CD14-positive monocyte (primary cell): Measurements from ENCODE around the gene CACNA1G. TPM values are rescaled to one million over a fixed set of nuclear protein-coding genes. Genes with fewer than 3 reads are reported as not detected.
A peak's percentile ranks its signal among the peaks of the same experiment; 100 is the strongest.

Source experiments
- DNase-seq, 3 donors: peaks; one replicate each; pipeline ENCODE4 v3.0.0-alpha.2; 2011 to 2022
- H2AFZ ChIP-seq: 2 replicates; pipeline ENCODE4 v1.6.0; 2012; ENCODE audit warnings: mild to moderate bottlenecking, low read depth, low read length, inconsistent platforms; ENCODE audit not compliant: insufficient read depth, poor library complexity, severe bottlenecking
- H3K27ac ChIP-seq, 2 donors: 1 replicate in 1 of 2; 2 replicates in 1 of 2; pipeline ENCODE4 v1.5.1; 2012 to 2013; ENCODE audit warnings: low read length in 2 of 2, control low read depth in 1 of 2, inconsistent platforms in 1 of 2, low read depth in 1 of 2, mild to moderate bottlenecking in 1 of 2
- H3K27me3 ChIP-seq, 2 donors: one replicate each; pipeline versions ENCODE4 v1.6.0 to v1.6.1; 2011 to 2013; ENCODE audit warnings: low read length in 2 of 2; ENCODE audit not compliant: control insufficient read depth in 2 of 2, insufficient read depth in 2 of 2
- H3K36me3 ChIP-seq, 2 donors: replicated peaks in 1 of 2; 1 replicate in 1 of 2; 2 replicates in 1 of 2; pipeline versions ENCODE4 v1.5.1 to v1.6.1; 2012 to 2013; ENCODE audit warnings: low read length in 2 of 2, control low read depth in 1 of 2, inconsistent platforms in 1 of 2, mild to moderate bottlenecking in 1 of 2; ENCODE audit not compliant: insufficient read depth in 2 of 2, control insufficient read depth in 1 of 2
- H3K4me1 ChIP-seq, 2 donors: 1 replicate in 1 of 2; 2 replicates in 1 of 2; pipeline versions ENCODE4 v1.5.1 to v1.6.1; 2012 to 2013; ENCODE audit warnings: low read length in 2 of 2, control low read depth in 1 of 2, inconsistent platforms in 1 of 2, mild to moderate bottlenecking in 1 of 2, moderate library complexity in 1 of 2; ENCODE audit not compliant: insufficient read depth in 2 of 2, control insufficient read depth in 1 of 2
- H3K4me2 ChIP-seq: replicated peaks from 2 replicates; pipeline ENCODE3; 2012; ENCODE audit warnings: low read length, moderate library complexity, mild to moderate bottlenecking; ENCODE audit not compliant: poor library complexity, severe bottlenecking; ENCODE audit errors: extremely low read depth
- H3K4me3 ChIP-seq, 3 experiments: fragments of 200-600 bp in 1 of 3; sonication (generic) in 1 of 3; replicated peaks in 1 of 3; 1 replicate in 2 of 3; 2 replicates in 1 of 3; pipeline ENCODE4 v1.5.1; 2011 to 2013; ENCODE audit warnings: low read length in 3 of 3, mild to moderate bottlenecking in 3 of 3, control low read depth in 2 of 3, low read depth in 2 of 3, inconsistent platforms in 1 of 3, moderate library complexity in 1 of 3
- H3K79me2 ChIP-seq: 2 replicates; pipeline ENCODE4 v1.6.0; 2012; ENCODE audit warnings: mild to moderate bottlenecking, control low read depth, inconsistent platforms, low read length, moderate library complexity; ENCODE audit not compliant: insufficient read depth
- H3K9ac ChIP-seq: 2 replicates; pipeline ENCODE4 v1.6.0; 2017; ENCODE audit warnings: low read length, mild to moderate bottlenecking; ENCODE audit not compliant: insufficient read depth, poor library complexity, severe bottlenecking
- H3K9me3 ChIP-seq, 2 donors: replicated peaks in 1 of 2; 1 replicate in 1 of 2; 2 replicates in 1 of 2; pipeline versions ENCODE4 v1.5.1 to v1.6.1; 2012 to 2013; ENCODE audit warnings: low read length in 2 of 2, control low read depth in 1 of 2; ENCODE audit not compliant: control insufficient read depth in 1 of 2, insufficient read depth in 1 of 2
- H4K20me1 ChIP-seq: 2 replicates; pipeline ENCODE4 v1.6.0; 2012; ENCODE audit warnings: mild to moderate bottlenecking, low read length, control low read depth, moderate library complexity; ENCODE audit not compliant: insufficient read depth
- H3K27ac Mint-ChIP-seq, 7 donors: one replicate each; pipeline ENCODE4 v1.8.0; 2020; ENCODE audit warnings: mild to moderate bottlenecking in 7 of 7, mixed read lengths in 7 of 7, moderate library complexity in 6 of 7, inconsistent platforms in 2 of 7
- H3K27me3 Mint-ChIP-seq, 3 donors: one replicate each; pipeline ENCODE4 v1.8.0; 2021 to 2022; ENCODE audit warnings: low read depth in 3 of 3, mild to moderate bottlenecking in 3 of 3, mixed read lengths in 3 of 3, moderate library complexity in 3 of 3, inconsistent platforms in 1 of 3
- H3K36me3 Mint-ChIP-seq, 2 donors: one replicate each; pipeline ENCODE4 v1.8.0; 2020; ENCODE audit warnings: mixed read lengths in 2 of 2, inconsistent platforms in 1 of 2, mild to moderate bottlenecking in 1 of 2
- H3K4me1 Mint-ChIP-seq: one replicate; pipeline ENCODE4 v1.8.0; 2020; ENCODE audit warnings: mild to moderate bottlenecking, mixed read lengths
- H3K4me3 Mint-ChIP-seq, 2 donors: one replicate each; pipeline ENCODE4 v1.8.0; 2020; ENCODE audit warnings: mild to moderate bottlenecking in 2 of 2, mixed read lengths in 2 of 2, moderate library complexity in 1 of 2
- H3K9me3 Mint-ChIP-seq, 7 donors: one replicate each; pipeline ENCODE4 v1.8.0; 2020 to 2022; ENCODE audit warnings: mixed read lengths in 7 of 7, mild to moderate bottlenecking in 6 of 7, moderate library complexity in 6 of 7, inconsistent platforms in 2 of 7
- WGBS: methylation state at CpG from one replicate; pipeline ENCODE4 v1.1.5; 2013; ENCODE audit warnings: missing lambda C conversion rate; ENCODE audit not compliant: insufficient coverage; 5-methylcytosine and 5-hydroxymethylcytosine counted together
- intact Hi-C, 2 donors: fragments of 100-400 bp; cut with micrococcal nuclease; formaldehyde crosslinking; loops; one replicate each; pipeline versions ENCODE4 v1.15.0 to v1.15.1; 2023
- polyA plus RNA-seq, 3 donors: library from polyadenylated mRNA; depleted of rRNA in 1 of 3; unstranded in 2 of 3; stranded (reverse) in 1 of 3; fragments of 300-500 nt in 2 of 3; fragments of >200 nt in 1 of 3; fragmentation: Illumina TruSeq in 2 of 3; gene quantifications; 1 replicate in 2 of 3; 2 replicates in 1 of 3; pipeline ENCODE4 v1.2.3, GENCODE V29; 2012 to 2021
- TF ChIP-seq, protein P1 (sequence below): fragments of 200-600 bp; IDR thresholded peaks from one replicate; pipeline ENCODE4 v1.8.0; 2022; ENCODE audit warnings: antibody characterized with exemption, mild to moderate bottlenecking

The CACNA1G gene
- polyA plus RNA-seq, 3 donors: 0.03 TPM; not detected in 2

- Histone ChIP-seq H4K20me1 (no peaks in the 10 kb centered on the region), H2AFZ (peak overlapping the region; percentile 46), H3K4me3 (no peak overlapping the region), H3K4me2 (peak overlapping the region; percentile 24), H3K9ac (no peak overlapping the region), H3K36me3 (no peaks in the 10 kb centered on the region), H3K79me2 (no peaks in the 10 kb centered on the region), H3K27ac (no peak overlapping the region), H3K9me3 (no peaks in the 10 kb centered on the region), H3K27me3 (no peaks in the 10 kb centered on the region), H3K4me1 (peaks cover 11 to 14% of the 10 kb centered on the region in 2 donors)
- Mint-ChIP-seq H3K27ac (peak overlapping the region in 2 of 7 donors; percentile 45 to 80), H3K27me3 (peaks cover 3 to 12% (median 10%) of the 10 kb centered on the region in 3 donors), H3K36me3 (no peaks in the 10 kb centered on the region), H3K9me3 (no peaks in the 10 kb centered on the region), H3K4me1 (peaks cover 11% of the 10 kb centered on the region), H3K4me3 (peak overlapping the region in 1 of 2 donors; percentile 67)
- DNase-seq: peak; percentile 19 to 39 (median 35)
- WGBS: 60% methylated on average over 1 of the region's 11 CpGs
- TF ChIP-seq, protein P1, sequence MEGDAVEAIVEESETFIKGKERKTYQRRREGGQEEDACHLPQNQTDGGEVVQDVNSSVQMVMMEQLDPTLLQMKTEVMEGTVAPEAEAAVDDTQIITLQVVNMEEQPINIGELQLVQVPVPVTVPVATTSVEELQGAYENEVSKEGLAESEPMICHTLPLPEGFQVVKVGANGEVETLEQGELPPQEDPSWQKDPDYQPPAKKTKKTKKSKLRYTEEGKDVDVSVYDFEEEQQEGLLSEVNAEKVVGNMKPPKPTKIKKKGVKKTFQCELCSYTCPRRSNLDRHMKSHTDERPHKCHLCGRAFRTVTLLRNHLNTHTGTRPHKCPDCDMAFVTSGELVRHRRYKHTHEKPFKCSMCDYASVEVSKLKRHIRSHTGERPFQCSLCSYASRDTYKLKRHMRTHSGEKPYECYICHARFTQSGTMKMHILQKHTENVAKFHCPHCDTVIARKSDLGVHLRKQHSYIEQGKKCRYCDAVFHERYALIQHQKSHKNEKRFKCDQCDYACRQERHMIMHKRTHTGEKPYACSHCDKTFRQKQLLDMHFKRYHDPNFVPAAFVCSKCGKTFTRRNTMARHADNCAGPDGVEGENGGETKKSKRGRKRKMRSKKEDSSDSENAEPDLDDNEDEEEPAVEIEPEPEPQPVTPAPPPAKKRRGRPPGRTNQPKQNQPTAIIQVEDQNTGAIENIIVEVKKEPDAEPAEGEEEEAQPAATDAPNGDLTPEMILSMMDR: no peak
- intact Hi-C loops: no loop called here
Observed at GRCh38 chr17:50594128-50594823, 33.8 kb downstream of the CACNA1G start.

DNA sequence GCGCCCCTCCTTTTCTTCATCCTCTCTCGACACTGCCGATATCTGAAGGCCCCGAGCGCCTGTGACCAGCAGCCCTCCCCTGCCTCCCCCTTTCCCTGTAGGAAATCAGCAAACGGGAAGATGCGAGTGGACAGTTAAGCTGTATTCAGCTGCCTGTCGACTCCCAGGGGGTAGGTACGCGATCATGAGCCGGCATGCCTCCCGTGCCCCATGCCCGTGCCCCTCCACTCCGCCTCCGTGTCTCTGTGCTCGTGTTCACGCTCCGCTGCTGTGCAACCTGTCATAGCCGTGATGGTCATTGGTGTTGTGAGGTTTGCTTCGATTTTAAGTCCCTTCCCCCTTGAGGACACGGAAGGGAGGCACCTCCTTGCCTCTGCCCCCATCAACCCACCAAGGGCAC, 34.4 kb downstream of the CACNA1G start:
- TF ChIP-seq, protein P1: no peak
- Histone ChIP-seq H3K36me3 (no peaks in the 10 kb centered on the region), H3K27me3 (no peaks in the 10 kb centered on the region), H3K4me2 (peak overlapping the region; percentile 24), H3K4me3 (no peak overlapping the region), H3K9me3 (no peaks in the 10 kb centered on the region), H3K4me1 (peaks cover 11 to 14% of the 10 kb centered on the region in 2 donors), H3K79me2 (no peaks in the 10 kb centered on the region), H3K9ac (no peak overlapping the region), H4K20me1 (no peaks in the 10 kb centered on the region), H2AFZ (peak overlapping the region; percentile 46), H3K27ac (no peak overlapping the region)
- H3K9me3 Mint-ChIP-seq: no peaks in the 10 kb centered on the region
- peaks cover 3 to 12% (median 11%) of the 10 kb centered on the region in 3 donors for H3K27me3 Mint-ChIP-seq
- H3K4me3 Mint-ChIP-seq: peak overlapping the region in 1 of 2 donors; percentile 67
- WGBS: 61% methylated on average over 14 of the region's 21 CpGs
- H3K4me1 Mint-ChIP-seq: peaks cover 11% of the 10 kb centered on the region
- no peak for DNase-seq
- H3K36me3 Mint-ChIP-seq: no peaks in the 10 kb centered on the region
- H3K27ac Mint-ChIP-seq: no peak overlapping the region
- intact Hi-C loops: no loop called here
